Body of pancreas (tissue), 4 donors: ENCODE results near the gene MAP3K9.

Experiments
- POLR2A ChIP-seq, 3 donors: fragments of 450-650 bp; IDR thresholded peaks; one replicate each; pipeline ENCODE4 v1.6.1; 2016; ENCODE audit warnings: antibody characterized with exemption in 3 of 3, mild to moderate bottlenecking in 2 of 3
- TF ChIP-seq, protein P1 (sequence below), 7 experiments: fragments of 450-650 bp in 4 of 7; fragments of 200-600 bp in 3 of 7; sonication (generic) in 3 of 7; IDR thresholded peaks; one replicate each; pipeline ENCODE4 v1.5.1; 2016 to 2019; ENCODE audit warnings: antibody characterized with exemption in 7 of 7

DNA sequence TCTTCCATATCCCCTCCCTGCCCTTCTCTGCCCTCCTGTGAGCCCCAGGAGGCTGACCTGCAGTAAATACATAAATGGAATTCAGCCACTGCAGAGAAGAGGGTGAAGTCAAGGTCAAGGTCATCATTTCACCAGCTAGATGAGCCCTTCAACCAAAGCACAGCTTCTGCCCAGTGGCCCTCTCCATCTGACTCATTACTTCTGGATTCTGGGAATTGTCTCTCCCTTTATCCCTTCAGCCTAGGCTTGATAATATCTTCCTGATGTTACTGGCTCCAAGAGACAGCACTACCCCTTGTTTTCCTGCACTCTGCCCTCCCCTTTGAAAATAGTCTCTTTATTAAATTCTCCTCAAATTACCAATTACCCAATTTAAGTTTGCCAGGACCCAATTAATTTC, 103.1 kb downstream of the MAP3K9 start:
- no peak for TF ChIP-seq POLR2A (IDR thresholded peaks at IDR 0.05)
- TF ChIP-seq, protein P1, sequence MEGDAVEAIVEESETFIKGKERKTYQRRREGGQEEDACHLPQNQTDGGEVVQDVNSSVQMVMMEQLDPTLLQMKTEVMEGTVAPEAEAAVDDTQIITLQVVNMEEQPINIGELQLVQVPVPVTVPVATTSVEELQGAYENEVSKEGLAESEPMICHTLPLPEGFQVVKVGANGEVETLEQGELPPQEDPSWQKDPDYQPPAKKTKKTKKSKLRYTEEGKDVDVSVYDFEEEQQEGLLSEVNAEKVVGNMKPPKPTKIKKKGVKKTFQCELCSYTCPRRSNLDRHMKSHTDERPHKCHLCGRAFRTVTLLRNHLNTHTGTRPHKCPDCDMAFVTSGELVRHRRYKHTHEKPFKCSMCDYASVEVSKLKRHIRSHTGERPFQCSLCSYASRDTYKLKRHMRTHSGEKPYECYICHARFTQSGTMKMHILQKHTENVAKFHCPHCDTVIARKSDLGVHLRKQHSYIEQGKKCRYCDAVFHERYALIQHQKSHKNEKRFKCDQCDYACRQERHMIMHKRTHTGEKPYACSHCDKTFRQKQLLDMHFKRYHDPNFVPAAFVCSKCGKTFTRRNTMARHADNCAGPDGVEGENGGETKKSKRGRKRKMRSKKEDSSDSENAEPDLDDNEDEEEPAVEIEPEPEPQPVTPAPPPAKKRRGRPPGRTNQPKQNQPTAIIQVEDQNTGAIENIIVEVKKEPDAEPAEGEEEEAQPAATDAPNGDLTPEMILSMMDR (IDR thresholded peaks at IDR 0.05) = no peak
